ENCODE data around the gene SUFU.
"Not testable (repeated sequence)": the region's sequence is repeated elsewhere in the genome, so short reads cannot be mapped to it uniquely, and the experiment has no call there.

SUFU gene

DNA sequence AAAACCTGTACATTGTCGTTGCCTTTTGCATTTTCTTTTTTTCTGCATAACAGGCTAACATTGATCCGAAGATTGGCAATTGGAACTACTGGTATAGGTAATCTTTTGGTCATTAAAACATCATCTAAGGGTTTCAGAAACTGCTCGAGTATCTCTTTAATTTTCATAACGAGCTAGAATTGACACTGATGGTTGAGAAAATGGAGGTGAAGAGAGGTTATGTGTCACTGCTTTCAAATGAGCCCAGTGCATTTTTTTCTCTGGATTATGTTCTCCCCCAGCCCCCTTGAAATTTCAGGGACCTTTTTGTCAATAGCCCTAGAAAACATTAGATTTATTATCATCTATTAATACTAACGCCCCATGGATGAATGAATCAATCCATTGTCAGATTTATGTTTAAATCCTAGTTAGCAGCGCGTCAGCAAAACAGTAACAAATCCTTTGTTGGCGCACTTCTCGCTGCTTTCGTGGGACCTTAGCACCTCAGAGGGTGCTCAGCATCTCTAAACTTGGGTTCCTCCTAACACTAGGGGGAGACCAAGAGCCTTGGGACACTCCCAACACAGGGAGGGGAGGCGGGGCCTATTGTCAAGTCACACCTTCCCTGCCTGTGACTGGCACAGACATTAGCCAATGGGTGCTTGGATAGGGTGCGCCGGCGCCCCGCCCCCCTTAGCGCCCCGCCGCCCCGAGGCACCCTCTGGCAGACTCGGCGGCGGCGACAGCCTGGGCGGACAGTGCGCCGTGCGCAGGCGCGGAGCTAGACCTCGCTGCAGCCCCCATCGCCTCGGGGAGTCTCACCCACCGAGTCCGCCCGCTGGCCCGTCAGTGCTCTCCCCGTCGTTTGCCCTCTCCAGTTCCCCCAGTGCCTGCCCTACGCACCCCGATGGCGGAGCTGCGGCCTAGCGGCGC is at the start of gene SUFU:
Gene SUFU (plus strand): TSS at position 709 of the 915 bp plus-strand sequence. CDS start 181 bp downstream, at position 890.
- peak; percentile 97 to 99 for DNase-seq (ENCODE audit: low read depth in 2 of 2)

- DNase-seq (ENCODE audit: low read depth in 2 of 2), result not testable (repeated sequence)
Measured at GRCh38 chr10:102454662-102455487, 48.9 kb upstream of the SUFU start.

DNA sequence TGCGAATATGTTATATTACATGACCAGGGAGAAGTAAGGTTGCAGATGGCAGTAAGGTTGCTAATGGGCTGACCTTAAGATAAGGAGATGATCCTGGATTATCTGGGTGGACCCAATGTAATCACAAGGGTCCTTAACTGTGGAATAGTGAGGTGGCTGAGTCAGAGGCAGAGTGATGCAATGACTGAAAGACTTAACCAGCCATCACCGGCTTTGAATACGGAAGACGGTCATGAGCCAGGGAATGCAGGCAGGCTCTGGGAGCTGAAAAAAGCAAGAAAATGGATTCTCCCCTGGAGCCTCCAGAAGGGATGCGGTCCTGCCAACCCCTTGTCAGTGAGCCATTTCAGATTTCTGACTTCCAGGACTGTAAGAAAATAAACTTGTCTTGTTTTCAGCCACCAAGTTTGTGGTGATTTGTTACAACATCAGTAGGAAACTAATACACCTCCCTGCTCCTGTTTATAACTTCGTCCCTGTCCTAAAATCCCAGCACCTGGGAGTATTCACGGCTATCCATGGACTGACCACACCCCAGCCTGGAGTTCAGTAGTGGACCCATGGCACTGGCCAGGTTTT is 47.8 kb upstream of the SUFU start:
- DNase-seq (ENCODE audit: low read depth in 2 of 2), result no peak

DNA sequence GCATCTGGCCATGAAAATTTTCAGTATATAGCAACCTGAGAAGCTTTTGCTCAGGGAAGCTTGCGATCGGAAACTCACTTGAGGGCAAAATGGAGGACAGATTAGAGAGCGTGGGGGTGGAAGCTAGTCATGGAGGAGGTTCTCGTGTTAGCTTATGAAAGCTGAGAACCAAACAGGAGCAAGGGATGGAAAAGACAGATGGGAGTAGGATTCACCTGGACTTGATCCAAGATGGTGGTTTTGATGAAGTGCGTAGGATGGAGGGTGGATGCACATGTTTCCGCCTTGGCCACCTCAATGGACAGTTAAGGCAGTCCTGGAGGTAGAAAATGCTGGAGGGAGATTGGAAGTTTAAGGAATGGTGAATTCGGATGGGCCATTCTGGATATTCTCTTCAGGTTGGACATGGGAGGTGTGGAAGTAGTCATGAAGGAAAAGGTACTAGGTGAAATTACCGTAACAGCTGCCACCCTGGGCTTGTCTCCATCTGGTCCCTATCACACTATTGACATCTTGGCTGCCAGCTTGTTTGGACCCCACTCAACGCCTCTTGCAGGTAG is 46.1 kb upstream of the SUFU start:
- no peak for DNase-seq (ENCODE audit: low read depth in 2 of 2)

- DNase-seq (ENCODE audit: low read depth in 2 of 2), result no peak
Measured at GRCh38 chr10:102458656-102459055, 45.1 kb upstream of the SUFU start.

GRCh38 chr10:102460836-102461186 is 43.0 kb upstream of the SUFU start:
- DNase-seq (ENCODE audit: low read depth in 2 of 2), result no peak

- DNase-seq (ENCODE audit: low read depth in 2 of 2), result peak; percentile 86 to 90
Measured at GRCh38 chr10:102461187-102462054, 42.4 kb upstream of the SUFU start.

GRCh38 chr10:102462512-102463054 is 41.2 kb upstream of the SUFU start:
- no peak for DNase-seq (ENCODE audit: low read depth in 2 of 2)

GRCh38 chr10:102463983-102464382 is 39.8 kb upstream of the SUFU start:
- no peak for DNase-seq (ENCODE audit: low read depth in 2 of 2)

DNA sequence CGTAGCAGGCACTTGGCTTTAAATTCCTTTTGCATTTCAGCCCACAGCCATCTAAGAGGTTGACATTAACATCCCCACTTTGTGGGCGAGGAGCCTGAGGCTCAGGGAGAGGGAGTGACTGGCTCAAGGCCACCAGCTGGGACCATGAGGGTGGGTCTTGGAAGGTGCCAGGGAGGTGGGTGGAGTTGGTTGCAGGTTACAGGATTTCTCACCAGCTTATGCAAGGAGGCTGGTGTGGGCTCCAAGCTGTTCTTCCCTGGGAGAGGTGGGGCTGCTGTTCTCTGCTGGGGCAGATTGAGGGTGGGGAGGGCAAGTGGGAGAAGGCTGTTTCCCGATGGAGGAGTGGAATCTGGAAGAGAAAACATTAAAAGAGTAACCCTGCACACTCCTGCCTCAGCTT is 38.3 kb upstream of the SUFU start:
- DNase-seq (ENCODE audit: low read depth in 2 of 2), result no peak

- no peak for DNase-seq (ENCODE audit: low read depth in 2 of 2)
Measured at GRCh38 chr10:102467318-102467717, 36.5 kb upstream of the SUFU start.

DNA sequence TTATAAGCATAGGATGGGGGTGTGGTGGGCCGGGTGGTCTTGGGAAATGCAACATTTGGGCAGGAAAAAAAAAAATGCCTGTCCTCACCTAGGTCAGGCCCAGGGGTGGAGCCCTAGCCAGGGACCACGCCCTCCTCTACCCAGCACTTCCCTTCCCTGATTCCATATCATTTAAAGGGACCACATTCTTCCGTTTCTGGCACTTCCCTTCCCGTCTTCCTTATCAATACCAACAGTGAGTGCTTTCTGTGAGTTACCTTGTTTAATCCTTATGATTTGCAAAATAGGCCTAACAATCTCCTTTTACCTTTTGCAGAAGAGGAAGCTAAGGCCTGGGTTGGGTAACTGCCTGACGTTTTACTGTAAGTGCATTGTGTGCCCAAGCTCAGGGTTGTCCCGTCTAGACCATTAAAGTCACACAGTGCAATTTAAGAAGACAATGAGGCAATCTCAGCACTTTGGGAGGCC is 35.8 kb upstream of the SUFU start:
- DNase-seq (ENCODE audit: low read depth in 2 of 2), result no peak

DNA sequence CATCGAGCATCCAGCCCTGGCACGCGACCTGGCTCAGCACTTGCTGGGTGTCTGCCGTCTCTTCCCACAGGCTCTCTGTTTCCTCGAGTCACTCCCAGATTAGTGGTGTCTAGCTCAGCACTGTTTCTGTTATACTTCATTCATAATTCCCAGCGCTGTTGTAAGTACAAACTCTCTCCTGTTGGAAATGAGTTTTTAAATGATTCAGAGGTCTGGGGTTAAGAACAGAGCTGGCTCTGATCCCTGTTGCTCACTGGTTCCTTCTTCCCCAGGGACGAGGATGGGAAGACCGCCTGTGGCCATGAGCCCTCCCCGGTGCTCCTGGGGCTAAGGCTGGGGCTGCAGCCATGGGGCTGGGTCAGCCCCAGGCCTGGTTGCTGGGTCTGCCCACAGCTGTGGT is 35.1 kb upstream of the SUFU start:
- DNase-seq (ENCODE audit: low read depth in 2 of 2), result no peak

DNA sequence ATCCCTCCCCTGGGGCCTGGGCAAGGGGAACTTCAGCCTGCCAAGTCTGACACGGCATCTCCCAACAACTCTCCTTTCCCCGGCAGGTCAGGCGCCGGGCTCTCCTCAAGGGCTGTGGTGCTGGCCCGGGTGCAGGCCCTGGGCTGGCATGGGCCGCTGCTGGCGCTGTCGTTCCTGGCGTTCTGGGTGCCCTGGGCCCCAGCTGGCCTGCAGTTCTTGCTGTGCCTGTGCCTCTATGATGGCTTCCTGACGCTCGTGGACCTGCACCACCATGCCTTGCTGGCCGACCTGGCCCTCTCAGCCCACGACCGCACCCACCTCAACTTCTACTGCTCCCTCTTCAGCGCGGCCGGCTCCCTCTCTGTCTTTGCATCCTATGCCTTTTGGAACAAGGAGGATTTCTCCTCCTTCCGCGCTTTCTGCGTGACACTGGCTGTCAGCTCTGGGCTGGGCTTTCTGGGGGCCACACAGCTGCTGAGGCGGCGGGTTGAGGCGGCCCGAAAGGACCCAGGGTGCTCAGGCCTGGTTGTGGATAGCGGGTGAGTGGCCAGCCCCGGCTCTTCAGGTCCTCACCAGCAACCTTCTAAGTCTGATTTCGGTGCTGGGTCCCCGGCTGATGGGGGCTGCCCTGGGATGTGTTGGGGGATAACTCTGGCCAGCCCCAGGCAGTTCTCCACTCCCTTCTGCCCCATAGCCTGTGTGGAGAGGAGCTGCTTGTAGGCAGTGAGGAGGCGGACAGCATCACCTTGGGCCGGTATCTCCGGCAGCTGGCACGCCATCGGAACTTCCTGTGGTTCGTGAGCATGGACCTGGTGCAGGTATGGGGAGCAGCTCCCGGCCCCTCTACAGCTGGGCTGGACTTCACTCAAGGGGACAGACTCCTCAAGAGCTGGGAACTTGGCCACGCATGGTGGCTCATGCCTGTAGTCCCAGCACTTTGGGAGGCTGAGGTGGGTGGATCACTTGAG is 32.9 kb upstream of the SUFU start:
- no peak for DNase-seq (ENCODE audit: low read depth in 2 of 2)

DNA sequence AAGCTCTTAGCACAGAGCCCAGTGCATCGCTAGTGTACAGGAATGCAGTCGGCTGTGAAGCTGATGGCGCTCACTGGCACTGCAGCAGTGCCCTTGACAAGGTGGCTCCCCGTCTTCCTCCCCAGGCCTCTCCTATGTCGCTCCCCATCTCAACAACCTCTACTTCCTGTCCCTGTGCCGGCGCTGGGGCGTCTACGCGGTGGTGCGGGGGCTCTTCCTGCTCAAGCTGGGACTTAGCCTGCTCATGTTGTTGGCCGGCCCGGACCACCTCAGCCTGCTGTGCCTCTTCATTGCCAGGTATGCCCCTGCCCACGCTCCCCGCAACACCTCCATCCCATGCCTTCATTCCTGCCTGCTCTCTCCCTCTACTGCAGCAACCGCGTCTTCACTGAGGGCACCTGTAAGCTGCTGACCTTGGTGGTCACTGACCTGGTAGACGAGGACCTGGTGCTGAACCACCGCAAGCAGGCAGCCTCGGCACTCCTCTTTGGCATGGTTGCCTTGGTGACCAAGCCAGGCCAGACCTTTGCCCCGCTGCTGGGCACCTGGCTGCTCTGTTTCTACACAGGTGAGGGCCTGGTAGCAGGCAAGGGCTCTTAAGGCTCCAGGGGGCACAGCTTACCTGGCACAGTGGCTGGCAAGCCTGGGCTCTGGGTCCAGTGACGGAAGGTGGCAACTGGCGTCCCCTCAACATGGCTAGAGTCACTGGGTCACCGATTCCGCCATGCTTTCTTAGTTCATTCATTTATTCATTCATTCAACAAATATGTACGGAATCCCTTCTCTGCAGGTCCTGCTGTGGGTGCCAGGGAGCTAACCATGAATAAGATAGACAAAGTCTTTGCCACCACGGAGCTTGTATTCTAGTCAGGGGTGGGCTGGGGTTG is 30.1 kb upstream of the SUFU start:
- DNase-seq (ENCODE audit: low read depth in 2 of 2), result no peak

DNA sequence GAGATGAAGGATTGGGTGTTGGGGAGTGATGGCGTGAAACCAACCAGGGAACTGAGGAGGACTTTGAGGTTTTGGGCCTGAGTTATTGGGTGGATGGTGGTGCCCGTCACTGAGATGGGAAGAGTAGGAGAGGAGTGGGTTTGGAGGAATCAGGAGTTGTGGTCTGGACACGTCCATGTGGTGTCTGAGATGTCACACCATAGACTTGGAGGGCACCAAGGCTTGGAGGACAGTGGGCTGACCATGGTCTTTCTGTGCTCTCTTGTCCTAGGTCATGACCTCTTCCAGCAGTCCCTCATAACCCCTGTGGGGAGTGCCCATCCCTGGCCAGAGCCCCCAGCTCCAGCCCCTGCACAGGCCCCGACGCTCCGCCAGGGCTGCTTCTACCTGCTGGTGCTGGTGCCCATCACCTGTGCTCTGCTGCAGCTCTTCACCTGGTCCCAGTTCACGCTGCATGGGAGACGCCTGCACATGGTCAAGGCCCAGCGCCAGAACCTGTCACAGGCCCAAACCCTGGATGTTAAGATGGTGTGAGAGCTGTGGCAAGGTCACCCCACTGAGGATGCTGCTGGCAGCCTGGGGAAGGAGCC is 28.2 kb upstream of the SUFU start:
- no peak for DNase-seq (ENCODE audit: low read depth in 2 of 2)

DNA sequence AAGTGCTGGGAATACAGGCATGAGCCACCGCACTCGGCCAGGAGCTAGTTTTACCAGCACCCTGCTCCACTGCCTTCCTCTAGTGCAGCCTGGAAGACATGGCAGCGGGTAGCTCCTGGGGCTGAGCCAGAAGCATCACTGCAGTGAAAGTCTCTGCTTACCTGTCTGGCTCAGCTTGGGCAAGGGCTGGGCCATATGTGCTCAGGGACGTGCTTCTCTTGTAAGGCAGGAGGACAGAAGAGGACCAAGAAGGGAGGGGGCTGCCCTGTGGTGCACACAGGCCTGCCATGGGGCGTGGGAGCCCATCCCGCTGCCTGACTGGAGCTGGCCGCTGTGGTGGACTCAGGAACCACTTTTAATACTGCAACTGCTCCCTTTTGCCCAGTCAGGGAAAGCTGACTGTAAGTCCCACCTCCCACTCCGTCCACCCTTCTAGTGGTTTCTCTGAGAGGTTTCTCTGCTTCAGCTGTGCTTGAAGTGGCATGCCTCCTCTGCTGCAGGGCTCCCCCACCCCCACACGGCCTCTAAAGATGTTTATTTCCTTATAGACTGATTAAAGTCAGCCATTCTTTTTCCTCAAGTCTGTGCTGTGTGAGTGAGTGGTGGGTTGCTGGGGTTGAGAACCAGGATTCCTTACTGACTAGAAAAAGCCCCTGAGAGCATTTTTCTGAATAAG is 27.2 kb upstream of the SUFU start:
- DNase-seq (ENCODE audit: low read depth in 2 of 2), result no peak

DNA sequence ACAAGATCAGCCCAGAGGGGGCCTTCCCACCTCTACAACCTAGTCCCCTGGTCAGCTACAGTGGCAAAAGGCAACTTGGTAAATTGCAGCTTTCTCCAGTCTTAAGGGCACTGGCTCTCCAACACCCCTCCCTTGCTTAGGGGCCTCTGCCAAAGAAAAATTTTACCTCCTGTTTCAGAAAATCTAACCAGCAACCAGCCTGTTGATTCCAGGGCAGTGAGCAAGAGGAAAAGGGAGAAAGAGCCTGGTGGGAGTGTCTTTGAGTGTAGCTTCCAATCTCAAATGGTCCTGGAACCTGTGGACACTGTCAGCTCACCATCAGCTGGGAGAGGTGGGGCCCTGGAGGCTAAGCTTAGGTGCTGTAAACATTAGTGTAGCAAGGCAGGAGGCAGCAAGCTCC is 24.1 kb upstream of the SUFU start:
- DNase-seq (ENCODE audit: low read depth in 2 of 2), result no peak
